DMS114 treated with DMSO at 0.1 percent for 48 hours (cell line): ENCODE results near the gene PRKAB1.

Experiments used
- DNase-seq: peaks from one replicate; lab custom pipeline; 2025; ENCODE audit not compliant: unreplicated experiment; lab: John Stamatoyannopoulos, UW

Gene PRKAB1

DNA sequence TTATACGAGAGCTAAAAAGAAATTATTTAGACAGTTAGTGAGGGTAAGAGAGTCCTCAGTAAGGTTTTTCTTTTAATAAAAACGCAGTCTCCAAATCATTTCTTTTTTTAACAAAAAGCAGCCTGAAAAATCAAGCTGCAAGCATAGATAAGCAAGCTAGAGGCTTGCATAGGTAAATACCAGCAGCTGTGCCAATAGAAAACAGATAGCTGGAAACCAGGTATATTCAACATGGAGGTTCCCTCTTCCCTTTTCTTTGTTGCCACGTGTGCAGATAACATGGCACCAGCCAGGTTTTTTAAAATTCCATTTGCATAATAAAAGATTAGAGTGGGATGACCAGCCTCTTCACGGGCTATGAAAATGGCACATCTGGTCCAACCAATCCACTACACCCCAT lies 6.1 kb upstream of the PRKAB1 start:
- DNase-seq = no peak

DNA sequence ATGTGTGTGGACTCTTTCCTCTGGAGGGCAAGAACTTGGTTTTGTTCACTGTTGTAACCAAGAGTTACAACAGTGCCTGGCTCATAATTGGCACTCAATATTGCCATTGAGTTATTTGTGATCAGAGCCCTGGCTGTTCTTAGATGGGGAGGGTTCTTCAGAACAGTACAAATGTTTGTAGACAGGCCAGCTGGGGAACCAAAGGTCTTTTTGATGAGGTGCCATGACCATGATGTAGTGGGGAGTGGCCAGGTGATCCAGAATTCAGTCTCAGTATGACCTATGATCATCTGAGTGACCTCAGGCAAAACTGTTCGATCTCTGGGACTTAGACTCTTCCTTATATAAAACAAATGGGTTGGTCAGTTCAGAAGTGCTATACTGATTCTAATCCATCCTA lies 3.3 kb upstream of the PRKAB1 start:
- no peak for DNase-seq

DNA sequence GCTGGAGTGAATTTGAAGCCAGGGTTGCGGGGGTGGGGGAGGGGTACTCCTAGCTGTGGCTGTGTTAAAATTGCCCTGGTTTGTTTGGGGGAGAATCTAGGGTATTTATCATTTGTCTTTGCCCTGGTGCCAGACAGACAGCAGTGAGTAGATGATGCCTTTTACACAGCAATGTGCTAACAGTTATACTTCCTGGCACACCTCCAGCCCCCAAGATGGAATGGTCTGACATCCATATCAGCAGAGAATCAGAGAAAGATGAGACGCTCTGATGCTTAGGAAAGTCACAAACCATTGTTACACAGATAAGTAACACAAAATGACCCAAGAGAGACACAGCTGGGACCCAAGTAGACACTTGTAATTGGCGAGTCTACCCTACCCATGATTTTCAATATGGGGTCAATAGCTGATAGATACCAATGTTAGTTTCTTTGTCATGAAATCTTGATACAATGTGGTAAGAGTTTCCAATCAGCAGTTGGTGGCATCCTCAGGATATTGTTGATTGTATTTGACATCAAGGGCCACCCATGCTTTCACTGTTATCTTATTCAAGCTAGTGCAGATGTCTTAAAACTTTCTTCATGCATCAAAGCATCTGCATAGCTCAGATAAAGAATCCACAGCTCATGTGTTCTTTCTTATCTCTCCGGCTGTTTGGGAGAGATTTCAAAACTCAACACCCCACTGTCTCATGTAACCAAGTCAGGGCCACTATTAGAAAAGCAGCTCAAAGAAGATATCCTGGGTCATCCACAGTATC lies 2.6 kb upstream of the PRKAB1 start:
- DNase-seq = no peak

DNA sequence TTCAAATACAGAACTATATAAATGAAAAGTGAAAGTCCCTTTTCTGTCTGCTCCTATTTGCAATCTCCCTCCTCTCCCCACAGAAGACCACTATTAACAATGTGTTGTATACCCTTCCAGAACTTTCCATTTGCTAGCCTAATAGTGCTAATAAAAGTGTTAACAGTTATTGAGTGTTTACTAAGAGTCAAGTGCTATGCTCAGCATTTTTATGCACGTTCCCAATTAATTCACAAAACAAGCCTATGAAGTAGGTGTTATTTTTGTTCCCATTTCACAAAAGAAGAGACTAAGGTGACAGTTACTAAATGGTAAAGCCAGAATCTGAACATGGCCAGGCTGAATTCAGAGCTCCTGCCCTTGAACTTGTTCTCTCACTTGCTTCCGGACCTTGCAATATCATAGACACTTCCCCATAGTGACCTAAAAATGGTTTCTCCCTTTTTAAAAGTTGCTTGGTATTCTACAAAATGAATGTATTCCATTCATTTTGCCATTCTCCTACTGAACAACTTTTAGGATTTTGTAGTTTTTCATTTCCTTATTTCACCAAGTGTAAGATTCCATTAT lies 1.6 kb upstream of the PRKAB1 start:
- no peak for DNase-seq

DNA sequence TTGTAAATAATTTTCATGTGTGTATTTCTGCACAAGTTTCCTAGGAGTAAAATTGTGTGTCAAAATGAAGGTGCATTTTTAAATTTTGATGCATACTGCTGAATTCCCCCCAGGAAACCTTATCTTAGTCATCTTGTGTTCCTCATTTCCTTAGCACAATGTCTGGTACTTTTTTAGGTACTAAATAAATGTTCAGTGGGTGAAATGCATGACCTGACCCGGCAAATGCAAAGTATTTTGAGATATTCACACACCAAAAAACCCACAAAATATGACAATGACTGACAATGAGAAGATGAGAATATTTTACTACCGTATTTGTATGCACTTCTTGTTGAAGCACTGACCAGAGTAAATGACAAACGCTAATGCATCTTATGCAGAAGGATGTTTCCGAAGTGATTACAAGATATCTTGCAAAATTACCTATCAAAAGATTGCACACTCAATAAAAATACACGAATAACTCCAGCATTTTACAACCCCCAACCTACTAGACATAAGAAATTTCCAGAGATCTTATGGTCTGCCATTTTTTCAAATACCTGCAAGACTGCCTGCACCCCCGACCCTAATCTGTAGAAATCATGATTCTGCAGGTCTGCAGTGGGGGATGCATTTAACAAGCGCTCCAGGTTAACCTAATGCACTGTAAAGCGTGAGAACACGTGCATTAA lies 895 bp upstream of the PRKAB1 start:
- DNase-seq = no peak

DNA sequence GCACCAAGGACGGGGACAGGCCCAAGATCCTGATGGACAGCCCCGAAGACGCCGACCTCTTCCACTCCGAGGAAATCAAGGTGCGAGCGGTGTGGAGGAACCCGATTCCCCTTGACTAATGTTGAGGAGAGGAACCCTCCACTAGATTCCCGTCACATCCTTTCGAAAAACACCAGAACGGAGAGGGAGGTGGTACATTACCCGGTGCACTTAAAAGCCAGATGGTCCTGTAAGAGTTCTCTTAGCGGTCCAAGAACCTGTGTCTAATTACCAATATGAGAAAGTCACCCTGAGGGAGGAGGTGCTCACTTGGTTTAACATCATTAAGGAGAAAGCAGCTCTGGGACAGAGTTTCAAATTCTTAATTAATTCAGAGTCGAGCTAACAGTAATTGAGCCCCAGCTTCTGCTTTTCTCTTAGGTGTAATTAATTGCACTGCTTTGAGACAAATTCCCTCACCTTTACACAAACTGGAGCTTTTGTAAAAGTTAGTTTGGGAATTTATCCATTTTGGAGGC lies 450 bp downstream of the PRKAB1 start:
- no peak for DNase-seq

DNA sequence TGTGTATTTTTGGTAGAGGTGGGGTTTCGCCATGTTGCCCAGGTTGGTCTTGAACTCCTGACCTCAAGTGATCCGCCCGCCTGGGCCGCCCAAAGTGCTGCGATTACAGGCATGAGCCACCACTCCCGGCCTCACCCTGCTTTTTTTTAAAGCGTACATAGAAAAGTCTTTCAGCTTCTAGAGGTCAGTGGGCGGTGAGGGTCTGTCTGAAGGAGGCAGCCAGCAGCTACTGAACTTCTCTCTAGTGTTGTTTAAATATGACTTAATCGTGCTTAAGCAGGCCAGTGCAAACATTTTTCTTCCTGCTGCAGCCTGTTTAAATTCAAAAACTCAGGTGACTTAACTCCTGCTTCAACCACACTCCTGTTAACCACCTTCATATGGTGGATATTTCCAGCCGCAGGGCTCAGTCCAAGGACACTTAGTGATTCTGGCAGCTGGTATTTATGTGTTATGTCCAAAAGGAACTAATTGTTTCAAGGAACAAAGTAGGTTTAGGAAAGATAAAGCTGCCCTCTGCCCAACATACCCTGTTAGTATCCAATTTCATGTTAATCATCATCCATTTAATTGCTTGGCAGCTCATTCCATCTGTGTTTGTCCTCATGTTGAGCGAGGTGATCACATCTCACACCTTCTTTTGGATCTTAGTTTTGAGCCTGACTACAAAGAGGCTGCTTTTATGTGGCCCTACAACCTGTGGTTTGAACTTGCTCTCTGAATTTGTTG lies 2.0 kb downstream of the PRKAB1 start:
- DNase-seq = no peak

DNA sequence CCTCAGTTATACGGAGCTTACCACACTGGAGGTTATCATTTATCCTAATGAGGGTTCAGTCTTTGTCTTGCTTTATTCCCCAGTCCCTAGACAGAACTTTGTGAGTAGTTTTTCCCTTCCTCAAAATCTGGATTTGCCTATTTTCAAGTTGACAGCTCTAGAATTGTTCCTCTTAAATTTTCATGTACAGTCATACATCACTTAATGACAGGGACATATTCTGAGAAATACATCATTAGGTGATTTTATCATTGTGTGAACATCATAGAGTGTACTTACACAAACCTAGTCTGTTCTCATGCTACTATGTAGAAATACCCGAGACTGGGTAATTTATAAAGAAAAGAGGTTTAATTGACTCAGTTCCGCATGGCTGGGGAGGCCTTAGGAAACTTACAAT lies 3.1 kb downstream of the PRKAB1 start:
- DNase-seq = no peak

DNA sequence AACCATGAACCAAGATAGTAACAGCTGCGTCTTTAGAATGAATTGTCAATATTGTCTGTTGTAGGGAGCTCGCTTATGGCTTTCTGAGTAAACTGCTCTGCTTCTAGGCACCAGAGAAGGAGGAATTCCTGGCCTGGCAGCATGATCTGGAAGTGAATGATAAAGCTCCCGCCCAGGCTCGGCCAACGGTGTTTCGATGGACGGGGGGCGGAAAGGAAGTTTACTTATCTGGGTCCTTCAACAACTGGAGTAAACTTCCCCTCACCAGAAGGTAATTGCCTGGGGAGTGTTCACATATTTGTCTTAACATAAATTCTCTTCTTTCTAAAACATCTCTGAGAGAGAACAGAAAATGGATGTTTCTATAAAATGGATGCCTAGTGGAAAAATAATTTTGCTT lies 4.3 kb downstream of the PRKAB1 start:
- DNase-seq = no peak

DNA sequence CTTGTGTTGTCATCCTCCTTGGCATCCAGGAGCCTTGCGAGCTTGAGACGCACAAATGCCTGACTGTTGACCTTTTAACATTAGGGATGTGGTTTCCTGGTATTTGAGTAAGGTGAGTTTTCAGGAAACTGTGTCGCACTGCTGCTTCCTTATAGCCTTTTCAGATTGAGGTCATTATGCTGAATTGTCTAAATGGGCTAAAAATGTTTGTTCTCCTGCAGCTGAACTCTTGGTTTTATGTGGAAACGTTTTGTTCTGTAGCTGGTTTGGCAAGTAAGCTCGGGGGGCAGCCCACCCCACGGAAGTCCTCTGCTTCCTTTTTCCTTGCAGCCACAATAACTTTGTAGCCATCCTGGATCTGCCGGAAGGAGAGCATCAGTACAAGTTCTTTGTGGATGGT lies 5.7 kb downstream of the PRKAB1 start:
- DNase-seq = no peak

DNA sequence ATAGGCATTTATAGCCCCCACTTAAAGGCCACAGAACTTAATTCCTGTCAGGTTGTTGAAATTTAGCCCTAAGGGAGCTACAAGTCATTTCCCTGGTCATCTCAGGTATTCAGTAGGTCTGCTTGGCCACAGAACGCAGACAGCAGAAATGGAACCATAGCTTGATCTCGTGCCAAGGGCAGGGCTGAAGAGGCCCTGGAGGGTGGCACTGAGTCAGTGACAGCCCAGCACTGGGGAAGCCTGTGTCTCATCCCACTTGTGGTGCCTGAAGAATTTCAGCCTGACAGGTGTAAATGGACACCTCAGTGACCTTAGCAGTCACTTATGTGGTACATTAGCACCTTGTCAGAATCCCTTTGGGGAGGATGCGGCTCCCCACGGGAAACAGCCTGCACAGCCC lies 6.6 kb downstream of the PRKAB1 start:
- DNase-seq = no peak

DNA sequence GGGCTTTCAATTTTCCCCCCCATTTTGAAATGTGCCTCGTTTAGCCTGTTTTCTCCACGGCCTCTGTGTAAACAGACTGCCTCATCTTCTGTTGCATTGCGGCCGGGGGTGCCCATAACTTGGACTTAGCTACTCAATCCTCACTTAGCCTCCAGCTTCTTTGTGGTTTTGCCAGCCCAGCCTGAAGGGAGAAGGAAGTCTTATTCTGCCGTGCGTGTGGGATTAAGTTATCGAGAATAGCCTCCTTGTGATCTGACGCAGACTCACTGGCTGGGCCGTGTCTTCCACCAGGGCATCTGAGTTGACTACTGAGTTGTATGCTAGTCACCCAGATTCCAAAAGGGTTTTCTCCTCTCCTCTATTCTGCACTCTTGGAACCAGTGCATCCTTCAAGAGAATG lies 8.1 kb downstream of the PRKAB1 start:
- no peak for DNase-seq

DNA sequence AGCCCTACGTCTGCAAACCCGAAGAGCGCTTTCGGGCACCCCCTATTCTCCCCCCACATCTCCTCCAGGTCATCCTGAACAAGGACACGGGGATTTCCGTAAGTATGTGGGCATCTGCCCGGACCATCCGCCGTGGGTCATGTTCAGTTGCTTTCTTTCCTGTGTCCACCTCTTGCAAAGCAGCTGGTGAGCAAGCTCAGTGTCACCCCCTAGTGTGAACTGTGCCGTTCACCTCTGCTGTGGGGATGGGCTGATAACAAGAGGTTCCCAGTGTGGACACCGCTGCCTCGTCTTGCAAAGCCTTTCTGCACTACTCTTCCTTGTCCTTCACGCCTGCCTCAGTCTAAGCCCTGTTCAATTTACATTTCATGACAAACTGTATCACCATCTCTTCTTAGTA lies 8.6 kb downstream of the PRKAB1 start:
- DNase-seq = no peak

DNA sequence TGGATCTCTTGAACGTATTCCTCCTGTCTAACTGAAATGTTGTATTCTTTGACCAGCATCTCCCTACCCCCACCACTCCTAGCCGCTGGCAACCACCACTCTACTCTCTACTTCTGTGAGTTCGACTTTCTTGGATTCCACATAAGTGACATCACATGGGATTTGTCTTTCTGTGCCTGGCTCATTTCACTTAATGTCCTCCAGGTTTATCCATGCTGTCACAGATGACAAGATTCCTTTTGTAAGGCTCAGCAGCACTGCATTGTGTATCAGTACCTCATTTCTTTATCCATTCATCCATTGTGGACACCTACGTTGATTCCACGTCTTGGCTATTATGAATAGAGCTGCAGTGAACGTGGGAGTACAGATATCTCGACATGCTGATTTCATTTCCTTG lies 10.5 kb downstream of the PRKAB1 start:
- DNase-seq = no peak

DNA sequence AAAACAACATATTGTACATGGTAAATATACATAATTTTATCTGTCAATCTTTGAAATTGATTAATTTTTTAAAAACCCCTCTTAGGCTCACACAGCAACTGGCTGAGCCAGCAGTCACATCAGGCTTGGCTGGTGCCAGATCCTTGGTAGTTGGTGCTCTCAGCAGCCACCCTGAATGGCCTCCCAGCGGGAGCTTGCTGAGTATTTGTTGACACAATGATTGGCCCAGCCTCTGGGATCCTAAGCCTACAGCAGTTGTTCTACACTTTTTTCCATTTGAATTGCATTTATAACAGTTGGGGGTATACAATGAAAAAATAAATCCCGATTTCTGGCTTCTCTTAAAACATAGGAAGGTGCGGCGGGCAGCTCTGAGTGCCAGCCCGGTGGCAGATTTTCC lies 11.1 kb downstream of the PRKAB1 start:
- no peak for DNase-seq

DNA sequence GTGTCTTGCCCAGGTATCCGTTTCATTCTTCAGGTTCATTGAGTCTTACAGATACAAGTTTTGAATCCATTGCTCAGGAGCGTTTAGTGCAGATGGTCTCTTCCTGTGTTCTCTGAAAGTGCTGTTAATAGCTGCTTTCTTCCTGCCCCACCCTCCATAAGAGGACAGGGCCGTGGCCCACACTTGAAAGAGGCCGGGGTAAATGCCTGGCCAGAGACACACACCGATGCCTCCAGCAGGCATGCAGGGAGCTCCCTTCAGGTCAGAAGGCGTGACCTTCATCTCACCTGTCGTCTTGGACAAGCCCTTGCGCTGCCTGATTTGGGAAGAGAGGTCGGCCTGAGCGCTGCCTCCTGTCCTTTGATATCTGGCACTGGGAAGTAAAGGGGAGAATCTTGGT lies 11.6 kb downstream of the PRKAB1 start:
- no peak for DNase-seq

DNA sequence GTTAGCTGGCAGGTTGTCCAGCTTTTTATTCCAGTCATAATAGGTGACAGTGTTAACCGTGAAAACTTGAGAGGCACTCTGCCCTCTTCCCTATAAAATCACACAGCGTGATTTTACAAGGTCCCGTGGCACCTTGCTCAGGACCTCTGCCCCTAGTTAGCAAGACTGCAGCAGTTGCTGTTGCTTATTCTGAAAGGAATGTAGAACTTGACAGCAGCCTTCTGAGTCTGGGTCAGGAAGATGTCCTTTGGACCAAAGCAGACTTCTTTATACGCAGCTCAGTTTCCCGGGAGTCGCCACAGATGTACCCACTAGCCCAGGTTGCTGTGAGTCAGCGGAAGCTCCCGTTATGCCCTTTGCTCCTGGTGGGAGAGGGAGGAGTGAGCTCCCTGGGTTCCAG lies 13.2 kb downstream of the PRKAB1 start:
- DNase-seq = no peak

DNA sequence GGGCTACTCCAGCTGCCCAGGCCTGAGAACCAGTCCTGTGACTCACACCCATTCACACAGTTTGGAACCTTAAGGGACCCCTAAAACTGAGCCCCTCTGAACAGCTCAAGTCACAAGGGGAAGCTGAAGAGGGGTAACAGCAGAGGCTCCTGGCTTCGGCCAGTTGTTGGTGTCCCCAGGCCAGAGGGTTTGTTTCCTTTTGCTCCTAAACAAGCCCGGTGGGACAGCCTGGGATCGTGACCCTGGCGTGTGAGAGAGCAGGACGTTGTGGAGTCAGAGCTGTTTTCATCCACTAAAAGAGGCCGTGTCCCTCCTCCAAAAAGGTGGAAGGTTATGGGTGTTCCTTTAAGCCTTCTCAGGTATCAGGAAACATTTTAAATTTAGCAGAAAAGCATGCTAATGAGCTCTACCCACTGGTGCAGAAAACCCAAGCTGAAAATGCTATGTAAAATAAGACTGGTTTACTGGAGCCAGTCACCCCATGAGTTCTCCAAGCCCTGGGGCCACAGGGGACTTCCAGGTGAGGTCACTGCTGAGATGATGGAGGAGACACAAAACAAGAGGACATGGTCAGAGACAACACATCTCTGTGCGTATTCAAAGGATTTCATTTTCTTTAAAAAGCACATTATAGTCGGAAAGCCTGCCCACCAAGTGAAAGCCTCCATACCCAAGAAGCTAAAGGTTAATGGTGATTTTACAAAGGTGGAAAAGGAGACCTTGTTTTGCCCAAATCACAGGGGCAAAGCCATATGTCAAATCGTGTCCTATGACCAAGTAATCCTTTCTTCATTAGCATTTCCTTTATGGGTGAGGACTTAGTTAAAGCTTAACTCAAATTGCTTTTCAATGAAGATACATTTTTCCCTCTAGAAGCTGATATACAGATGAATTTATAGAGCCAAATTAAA lies 14.1 kb downstream of the PRKAB1 start:
- DNase-seq = no peak

DNA sequence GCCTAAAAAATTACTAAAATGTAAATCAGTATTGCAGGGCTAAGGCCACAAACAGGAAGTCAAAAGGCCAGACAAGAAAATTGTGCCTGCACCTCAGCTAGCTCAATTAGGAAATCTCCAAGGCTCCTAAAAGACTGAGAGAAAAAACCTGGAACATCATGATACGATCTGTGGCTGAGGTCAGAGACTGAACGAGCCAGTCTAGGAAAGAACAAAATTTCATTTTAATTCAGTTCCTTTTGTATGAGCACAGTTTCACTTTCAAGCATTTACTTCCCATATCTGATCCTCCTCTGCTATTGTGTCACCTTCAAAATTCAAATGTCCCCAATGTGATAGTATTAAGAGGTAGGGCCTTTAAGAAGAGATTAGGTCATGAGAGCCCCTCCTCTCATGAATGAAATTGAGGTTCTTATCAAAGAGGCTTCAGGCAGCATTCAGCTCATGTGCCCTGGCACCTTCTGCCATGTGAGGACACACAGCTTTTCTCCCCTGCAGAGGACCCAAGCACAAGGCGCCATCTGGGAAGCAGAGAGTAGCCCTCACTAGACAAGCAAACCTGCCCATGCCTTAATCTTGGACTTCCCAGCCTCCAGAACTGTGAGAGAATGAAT lies 14.8 kb downstream of the PRKAB1 start:
- no peak for DNase-seq

DNA sequence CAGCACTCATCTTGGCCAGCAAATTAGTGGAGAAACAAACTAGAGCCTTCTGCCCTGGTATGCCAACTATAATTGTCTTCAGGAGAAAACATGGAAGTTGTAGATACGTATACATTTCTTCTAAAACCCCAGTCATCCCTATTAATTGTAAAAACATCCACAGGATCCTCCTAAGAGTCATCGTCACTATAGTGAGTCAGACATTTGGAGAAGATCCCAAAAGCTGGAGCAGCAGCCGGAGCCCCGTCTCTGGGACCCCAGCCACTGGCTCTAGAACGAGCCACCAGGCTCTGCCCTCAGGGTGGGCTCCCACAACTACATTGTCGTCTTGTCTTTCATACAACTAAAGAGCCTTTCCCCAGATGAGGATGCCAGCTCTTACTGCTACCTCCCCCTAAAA lies 15.5 kb downstream of the PRKAB1 start:
- no peak for DNase-seq
